Activated T-helper 17 cell treated with anti-CD3 and anti-CD28 coated beads, Interleukin-2, amount 50 U/mL, for 72 hours (primary cell): ENCODE measurements around the gene BEND2. TPM values are rescaled to one million over a fixed set of nuclear protein-coding genes. Genes with fewer than 3 reads are reported as not detected.

Experiments used
- total RNA-seq, 2 donors: library from RNA; stranded (reverse); gene quantifications; one replicate each; pipeline ENCODE4 v1.2.3, GENCODE V29; 2022

BEND2 gene
- total RNA-seq, 2 donors from 2014 or later = not detected

Other genes starting within 250 kb of the BEND2 start
- 1 to 10 TPM; 2.2 to 3.5 TPM for gene SCML2, start 133.8 kb upstream of the BEND2 start, total RNA-seq
- gene CDKL5, start 204.7 kb upstream of the BEND2 start, total RNA-seq = 1 to 10 TPM in 1 of 2 donors, under 1 TPM in 1; 0.95 to 1.7 TPM